HEK293 (cell line): ENCODE results near the gene LAMTOR2.

ENCODE experiments used
- FEZF1 ChIP-seq: fragments of 450-650 bp; formaldehyde crosslinking; IDR thresholded peaks from 2 replicates; pipeline ENCODE4 v1.5.1; 2016; ENCODE audit warnings: missing biosample characterization, missing genetic modification characterization
- GLI4 ChIP-seq: fragments of 450-650 bp; formaldehyde crosslinking; IDR thresholded peaks from 2 replicates; pipeline ENCODE4 v1.5.1; 2016; ENCODE audit warnings: missing biosample characterization, missing genetic modification characterization
- GLIS1 ChIP-seq: fragments of 450-650 bp; formaldehyde crosslinking; IDR thresholded peaks from 2 replicates; pipeline ENCODE4 v1.5.1; 2016; ENCODE audit warnings: missing biosample characterization, missing genetic modification characterization
- HOXD13 ChIP-seq: sonication (generic); formaldehyde crosslinking; IDR thresholded peaks from 2 replicates; pipeline ENCODE4 v1.8.0; 2022; ENCODE audit warnings: missing genetic modification reagents, borderline replicate concordance
- KLF16 ChIP-seq: fragments of 450-650 bp; formaldehyde crosslinking; IDR thresholded peaks from 2 replicates; pipeline ENCODE4 v1.5.1; 2017; ENCODE audit warnings: missing biosample characterization, missing genetic modification characterization
- MZF1 ChIP-seq: fragments of 450-650 bp; formaldehyde crosslinking; IDR thresholded peaks from 2 replicates; pipeline ENCODE4 v1.5.1; 2017; ENCODE audit warnings: missing biosample characterization, missing genetic modification characterization, borderline replicate concordance
- PRDM6 ChIP-seq: fragments of 450-650 bp; formaldehyde crosslinking; IDR thresholded peaks from 2 replicates; pipeline ENCODE4 v1.5.1; 2017; ENCODE audit warnings: missing biosample characterization, missing genetic modification characterization
- ZBTB21 ChIP-seq: fragments of 450-650 bp; formaldehyde crosslinking; IDR thresholded peaks from 2 replicates; pipeline ENCODE4 v1.5.1; 2017; ENCODE audit warnings: missing biosample characterization, missing genetic modification characterization
- ZBTB49 ChIP-seq: fragments of 450-650 bp; formaldehyde crosslinking; IDR thresholded peaks from 2 replicates; pipeline ENCODE4 v1.5.1; 2016; ENCODE audit warnings: missing biosample characterization, missing genetic modification characterization, low read depth
- ZEB2 ChIP-seq: fragments of 450-650 bp; formaldehyde crosslinking; IDR thresholded peaks from 2 replicates; pipeline ENCODE4 v1.5.1; 2016; ENCODE audit warnings: missing biosample characterization, missing genetic modification characterization
- ZNF10 ChIP-seq: fragments of 450-650 bp; formaldehyde crosslinking; IDR thresholded peaks from 2 replicates; pipeline ENCODE4 v1.5.1; 2017; ENCODE audit warnings: missing biosample characterization, missing genetic modification characterization
- ZNF140 ChIP-seq: fragments of 450-650 bp; formaldehyde crosslinking; IDR thresholded peaks from 2 replicates; pipeline ENCODE4 v1.5.1; 2016; ENCODE audit warnings: missing biosample characterization, missing genetic modification characterization
- ZNF146 ChIP-seq: fragments of 450-650 bp; formaldehyde crosslinking; IDR thresholded peaks from 2 replicates; pipeline ENCODE4 v1.5.1; 2016; ENCODE audit warnings: missing biosample characterization, missing genetic modification characterization
- ZNF157 ChIP-seq: fragments of 450-650 bp; formaldehyde crosslinking; IDR thresholded peaks from 2 replicates; pipeline ENCODE4 v1.5.1; 2016; ENCODE audit warnings: missing biosample characterization, missing genetic modification characterization
- ZNF19 ChIP-seq: fragments of 450-650 bp; formaldehyde crosslinking; IDR thresholded peaks from 2 replicates; pipeline ENCODE4; 2016; ENCODE audit warnings: missing biosample characterization, missing genetic modification characterization, low read depth
- ZNF23 ChIP-seq: fragments of 450-650 bp; formaldehyde crosslinking; IDR thresholded peaks from 2 replicates; pipeline ENCODE4 v1.5.1; 2016; ENCODE audit warnings: missing biosample characterization, missing genetic modification characterization, borderline replicate concordance
- ZNF280D ChIP-seq: fragments of 450-650 bp; formaldehyde crosslinking; IDR thresholded peaks from 2 replicates; pipeline ENCODE4 v1.5.1; 2016; ENCODE audit warnings: missing biosample characterization, missing genetic modification characterization
- ZNF362 ChIP-seq: fragments of 450-650 bp; formaldehyde crosslinking; IDR thresholded peaks from 2 replicates; pipeline ENCODE4 v1.5.1; 2016; ENCODE audit warnings: missing biosample characterization, missing genetic modification characterization
- ZNF398 ChIP-seq: fragments of 450-650 bp; formaldehyde crosslinking; IDR thresholded peaks from 2 replicates; pipeline ENCODE4 v1.5.1; 2017; ENCODE audit warnings: missing biosample characterization, missing genetic modification characterization
- ZNF677 ChIP-seq: fragments of 450-650 bp; IDR thresholded peaks from 2 replicates; pipeline ENCODE4 v1.5.0; 2018; ENCODE audit warnings: missing biosample characterization, mild to moderate bottlenecking, missing genetic modification characterization, moderate library complexity
- ZSCAN16 ChIP-seq: fragments of 450-650 bp; formaldehyde crosslinking; IDR thresholded peaks from 2 replicates; pipeline ENCODE4 v1.5.1; 2016; ENCODE audit warnings: missing biosample characterization, missing genetic modification characterization
- ZSCAN30 ChIP-seq: fragments of 450-650 bp; IDR thresholded peaks from 2 replicates; pipeline ENCODE4 v1.5.1; 2018; ENCODE audit warnings: missing biosample characterization, mild to moderate bottlenecking, missing genetic modification characterization, moderate library complexity
- TF ChIP-seq, protein P1 (sequence below): fragments of 450-650 bp; formaldehyde crosslinking; IDR thresholded peaks from 2 replicates; pipeline ENCODE4 v1.5.1; 2016; ENCODE audit warnings: missing biosample characterization, missing genetic modification characterization
- TF ChIP-seq, protein P2 (sequence below): fragments of 450-650 bp; formaldehyde crosslinking; IDR thresholded peaks from 2 replicates; pipeline ENCODE4 v1.5.1; 2017; ENCODE audit warnings: missing biosample characterization, missing genetic modification characterization
- TF ChIP-seq, protein P3 (sequence below): fragments of 450-650 bp; formaldehyde crosslinking; IDR thresholded peaks from 2 replicates; pipeline ENCODE4 v1.5.1; 2016; ENCODE audit warnings: missing biosample characterization, missing genetic modification characterization

LAMTOR2 gene

GRCh38 chr1:156053768-156054499, 648 bp upstream of the LAMTOR2 start, which contains the start of gene UBQLN4 (continued):
- no peak for TF ChIP-seq ZNF362
- TF ChIP-seq GLI4 (tag by site-specific recombination): no peak
- TF ChIP-seq MZF1 (tag by site-specific recombination): no peak
- TF ChIP-seq FEZF1 (tag by site-specific recombination): no peak
- TF ChIP-seq ZNF140 (tag by site-specific recombination): no peak
- TF ChIP-seq ZNF10 (tag by site-specific recombination): no peak
- no peak for TF ChIP-seq ZNF157 (tag by site-specific recombination)
- no peak for TF ChIP-seq ZSCAN16
- TF ChIP-seq, protein P1, sequence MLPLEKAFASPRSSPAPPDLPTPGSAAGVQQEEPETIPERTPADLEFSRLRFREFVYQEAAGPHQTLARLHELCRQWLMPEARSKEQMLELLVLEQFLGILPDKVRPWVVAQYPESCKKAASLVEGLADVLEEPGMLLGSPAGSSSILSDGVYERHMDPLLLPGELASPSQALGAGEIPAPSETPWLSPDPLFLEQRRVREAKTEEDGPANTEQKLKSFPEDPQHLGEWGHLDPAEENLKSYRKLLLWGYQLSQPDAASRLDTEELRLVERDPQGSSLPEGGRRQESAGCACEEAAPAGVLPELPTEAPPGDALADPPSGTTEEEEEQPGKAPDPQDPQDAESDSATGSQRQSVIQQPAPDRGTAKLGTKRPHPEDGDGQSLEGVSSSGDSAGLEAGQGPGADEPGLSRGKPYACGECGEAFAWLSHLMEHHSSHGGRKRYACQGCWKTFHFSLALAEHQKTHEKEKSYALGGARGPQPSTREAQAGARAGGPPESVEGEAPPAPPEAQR (tag by site-specific recombination): no peak
- no peak for TF ChIP-seq ZBTB49 (tag by site-specific recombination)
- TF ChIP-seq PRDM6 (tag by site-specific recombination): no peak
- TF ChIP-seq ZNF398 (tag by site-specific recombination): peak; percentile 98
- TF ChIP-seq HOXD13 (CRISPR knock-in tag): no peak
- no peak for TF ChIP-seq KLF16 (tag by site-specific recombination)
- TF ChIP-seq, protein P2, sequence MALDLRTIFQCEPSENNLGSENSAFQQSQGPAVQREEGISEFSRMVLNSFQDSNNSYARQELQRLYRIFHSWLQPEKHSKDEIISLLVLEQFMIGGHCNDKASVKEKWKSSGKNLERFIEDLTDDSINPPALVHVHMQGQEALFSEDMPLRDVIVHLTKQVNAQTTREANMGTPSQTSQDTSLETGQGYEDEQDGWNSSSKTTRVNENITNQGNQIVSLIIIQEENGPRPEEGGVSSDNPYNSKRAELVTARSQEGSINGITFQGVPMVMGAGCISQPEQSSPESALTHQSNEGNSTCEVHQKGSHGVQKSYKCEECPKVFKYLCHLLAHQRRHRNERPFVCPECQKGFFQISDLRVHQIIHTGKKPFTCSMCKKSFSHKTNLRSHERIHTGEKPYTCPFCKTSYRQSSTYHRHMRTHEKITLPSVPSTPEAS (tag by site-specific recombination): no peak
- TF ChIP-seq, protein P3, sequence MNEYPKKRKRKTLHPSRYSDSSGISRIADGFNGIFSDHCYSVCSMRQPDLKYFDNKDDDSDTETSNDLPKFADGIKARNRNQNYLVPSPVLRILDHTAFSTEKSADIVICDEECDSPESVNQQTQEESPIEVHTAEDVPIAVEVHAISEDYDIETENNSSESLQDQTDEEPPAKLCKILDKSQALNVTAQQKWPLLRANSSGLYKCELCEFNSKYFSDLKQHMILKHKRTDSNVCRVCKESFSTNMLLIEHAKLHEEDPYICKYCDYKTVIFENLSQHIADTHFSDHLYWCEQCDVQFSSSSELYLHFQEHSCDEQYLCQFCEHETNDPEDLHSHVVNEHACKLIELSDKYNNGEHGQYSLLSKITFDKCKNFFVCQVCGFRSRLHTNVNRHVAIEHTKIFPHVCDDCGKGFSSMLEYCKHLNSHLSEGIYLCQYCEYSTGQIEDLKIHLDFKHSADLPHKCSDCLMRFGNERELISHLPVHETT: peak; percentile 9; the same call in 1 of the 2 replicates
- no peak for TF ChIP-seq ZNF146 (tag by site-specific recombination)
- TF ChIP-seq GLIS1 (tag by site-specific recombination): peak; percentile 87
- no peak for TF ChIP-seq ZBTB21 (tag by site-specific recombination)
- no peak for TF ChIP-seq ZNF19 (tag by site-specific recombination)
- no peak for TF ChIP-seq ZNF677 (tag by site-specific recombination)
- TF ChIP-seq ZNF23 (tag by site-specific recombination): no peak
- TF ChIP-seq ZEB2 (tag by site-specific recombination): no peak
- no peak for TF ChIP-seq ZNF280D
- peak; percentile 40; the same call in 1 of the 2 replicates for TF ChIP-seq ZSCAN30 (tag by site-specific recombination)
